ENCODE results near the gene ATG4B. TPM values are rescaled to one million over a fixed set of nuclear protein-coding genes. Genes with fewer than 3 reads are reported as not detected.

The ATG4B gene
- total RNA-seq, 2 experiments from 2014 or later, result 86.5 to 89.4 TPM

DNA sequence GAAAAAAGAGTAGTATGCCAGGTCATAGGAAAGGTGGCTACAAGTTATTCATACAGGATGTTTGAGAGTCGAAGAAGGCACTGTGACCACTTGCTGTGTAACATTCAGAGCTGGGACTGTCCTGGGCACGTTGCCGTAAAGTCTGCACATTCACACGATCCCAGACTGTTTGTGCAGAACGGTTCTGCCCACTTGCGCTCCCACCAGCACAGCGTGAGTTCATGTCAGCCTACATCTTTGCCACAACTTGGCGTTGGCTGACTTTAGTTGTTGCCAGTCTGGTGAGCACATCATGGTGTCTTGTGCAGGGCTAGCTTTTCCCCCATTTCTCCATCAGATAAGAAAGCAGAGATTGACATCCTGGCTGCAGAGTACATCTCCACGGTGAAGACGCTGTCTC is 71.4 kb downstream of the ATG4B start:
- peaks cover under 1% of the 10 kb centered on the region for H3K4me1 ChIP-seq (ENCODE audit: insufficient read depth, low read length)
- ATAC-seq (ENCODE audit: poor library complexity) (no peak), DNase-seq (no peak)
- H3K36me3 Mint-ChIP-seq (ENCODE audit: low read depth), result peaks cover 78% of the 10 kb centered on the region
- TF ChIP-seq, protein P1, sequence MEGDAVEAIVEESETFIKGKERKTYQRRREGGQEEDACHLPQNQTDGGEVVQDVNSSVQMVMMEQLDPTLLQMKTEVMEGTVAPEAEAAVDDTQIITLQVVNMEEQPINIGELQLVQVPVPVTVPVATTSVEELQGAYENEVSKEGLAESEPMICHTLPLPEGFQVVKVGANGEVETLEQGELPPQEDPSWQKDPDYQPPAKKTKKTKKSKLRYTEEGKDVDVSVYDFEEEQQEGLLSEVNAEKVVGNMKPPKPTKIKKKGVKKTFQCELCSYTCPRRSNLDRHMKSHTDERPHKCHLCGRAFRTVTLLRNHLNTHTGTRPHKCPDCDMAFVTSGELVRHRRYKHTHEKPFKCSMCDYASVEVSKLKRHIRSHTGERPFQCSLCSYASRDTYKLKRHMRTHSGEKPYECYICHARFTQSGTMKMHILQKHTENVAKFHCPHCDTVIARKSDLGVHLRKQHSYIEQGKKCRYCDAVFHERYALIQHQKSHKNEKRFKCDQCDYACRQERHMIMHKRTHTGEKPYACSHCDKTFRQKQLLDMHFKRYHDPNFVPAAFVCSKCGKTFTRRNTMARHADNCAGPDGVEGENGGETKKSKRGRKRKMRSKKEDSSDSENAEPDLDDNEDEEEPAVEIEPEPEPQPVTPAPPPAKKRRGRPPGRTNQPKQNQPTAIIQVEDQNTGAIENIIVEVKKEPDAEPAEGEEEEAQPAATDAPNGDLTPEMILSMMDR (IDR thresholded peaks at IDR 0.05), result no peak
- no peak overlapping the region for H3K4me3 ChIP-seq (ENCODE audit: low read length)
- intact Hi-C loops (cut with DNase I, micrococcal nuclease), result loop anchor here (10.0 kb wide), 2 partner anchors 176 to 874 kb away; no protein-coding TSS in a partner anchor
- H3K27me3 Mint-ChIP-seq, result no peaks in the 10 kb centered on the region
- H3K27ac ChIP-seq (ENCODE audit: low read depth in 1 of 2, low read length in 2 of 2), result no peak overlapping the region
- CTCF ChIA-PET, result no interaction called here
- H3K9me3 Mint-ChIP-seq, result no peaks in the 10 kb centered on the region
- no peak overlapping the region for H3K27ac Mint-ChIP-seq
- H3K9me3 ChIP-seq (ENCODE audit: control insufficient read depth in 1 of 2, insufficient read depth in 1 of 2, low read length in 2 of 2), result peaks cover 0 to 5% of the 10 kb centered on the region in 2 experiments
- H3K27me3 ChIP-seq (ENCODE audit: control insufficient read depth in 1 of 2, insufficient read depth in 2 of 2, low read length in 2 of 2), result no peaks in the 10 kb centered on the region
- POLR2A ChIA-PET, result no interaction called here
- H3K4me3 Mint-ChIP-seq, result no peak overlapping the region
- H3K36me3 ChIP-seq (ENCODE audit: insufficient read depth, low read length), result peaks cover 76% of the 10 kb centered on the region
- H3K4me1 Mint-ChIP-seq (ENCODE audit: low read depth), result peaks cover 2% of the 10 kb centered on the region

DNA sequence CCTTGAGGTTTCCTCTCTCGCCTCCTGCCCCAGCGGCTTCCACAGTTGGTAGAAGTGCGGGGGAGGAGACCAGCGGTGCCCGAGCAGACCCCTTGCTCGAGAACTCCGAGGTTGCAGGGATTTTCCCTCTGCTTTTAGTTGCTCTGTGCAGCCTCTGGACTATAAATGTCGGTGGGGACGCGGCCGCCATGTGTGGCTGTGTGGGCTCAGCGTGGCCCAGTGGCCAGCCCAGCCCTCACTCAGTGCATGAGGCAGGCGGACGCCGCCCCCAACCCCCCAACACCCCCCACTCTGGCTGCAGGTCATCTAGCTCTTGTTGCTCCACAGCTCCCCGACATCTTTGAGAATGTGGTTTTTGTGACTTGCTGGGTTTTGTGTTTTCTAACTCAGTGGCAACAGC is 81.6 kb downstream of the ATG4B start:
- no peaks in the 10 kb centered on the region for H3K27me3 Mint-ChIP-seq
- POLR2A ChIA-PET, result no interaction called here

DNA sequence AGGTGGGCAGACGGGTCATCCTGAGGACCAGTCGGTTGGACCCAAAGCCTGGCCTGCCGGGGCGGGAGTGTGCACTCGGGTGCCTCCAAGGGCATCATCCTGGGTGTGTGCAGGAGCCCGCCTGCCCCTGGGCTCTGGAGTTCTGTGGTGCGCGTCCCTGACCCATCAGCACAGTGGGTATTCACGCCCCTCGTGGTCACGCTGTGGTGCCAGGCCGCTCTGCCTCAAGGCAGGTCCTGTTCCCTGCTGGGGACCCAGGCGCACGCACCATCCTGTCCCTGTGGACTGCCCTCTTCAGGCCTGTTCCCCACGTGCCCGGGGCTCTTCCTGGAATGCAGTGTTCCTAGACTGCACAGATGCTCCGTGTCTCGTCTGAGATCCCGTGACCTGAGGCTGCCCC is 82.6 kb downstream of the ATG4B start:
- ATAC-seq (ENCODE audit: poor library complexity), result no peak
- TF ChIP-seq, protein P1 (IDR thresholded peaks at IDR 0.05), result no peak
- CTCF ChIA-PET, result no interaction called here
- Mint-ChIP-seq H3K27me3 (no peaks in the 10 kb centered on the region), H3K36me3 (ENCODE audit: low read depth) (peaks cover 69% of the 10 kb centered on the region), H3K4me1 (ENCODE audit: low read depth) (no peaks in the 10 kb centered on the region), H3K9me3 (no peaks in the 10 kb centered on the region), H3K27ac (no peak overlapping the region), H3K4me3 (no peak overlapping the region)
- no peak overlapping the region for H3K27ac ChIP-seq (ENCODE audit: low read depth in 1 of 2, low read length in 2 of 2)
- no peak for DNase-seq
- no peaks in the 10 kb centered on the region for H3K27me3 ChIP-seq (ENCODE audit: control insufficient read depth in 1 of 2, insufficient read depth in 2 of 2, low read length in 2 of 2)
- H3K36me3 ChIP-seq (ENCODE audit: insufficient read depth, low read length), result peaks cover 60% of the 10 kb centered on the region
- H3K4me3 ChIP-seq (ENCODE audit: low read length), result no peak overlapping the region
- POLR2A ChIA-PET, result interaction anchor here (1.2 kb wide), 1 partner anchor 18 kb away, joined by 3 read pairs; the partner anchor contains the start of gene ING5
- peaks cover 0 to 20% of the 10 kb centered on the region in 2 experiments for H3K9me3 ChIP-seq (ENCODE audit: control insufficient read depth in 1 of 2, insufficient read depth in 1 of 2, low read length in 2 of 2)
- H3K4me1 ChIP-seq (ENCODE audit: insufficient read depth, low read length), result no peaks in the 10 kb centered on the region
- intact Hi-C loops (cut with DNase I, micrococcal nuclease), result no loop called here

More for the DNA sequence above, 81.6 kb downstream of the ATG4B start:
- TF ChIP-seq, protein P1 (IDR thresholded peaks at IDR 0.05), result no peak
- Histone ChIP-seq H3K4me3 (ENCODE audit: low read length) (no peak overlapping the region), H3K27me3 (ENCODE audit: control insufficient read depth in 1 of 2, insufficient read depth in 2 of 2, low read length in 2 of 2) (no peaks in the 10 kb centered on the region), H3K4me1 (ENCODE audit: insufficient read depth, low read length) (no peaks in the 10 kb centered on the region), H3K27ac (ENCODE audit: low read depth in 1 of 2, low read length in 2 of 2) (no peak overlapping the region), H3K36me3 (ENCODE audit: insufficient read depth, low read length) (peaks cover 62% of the 10 kb centered on the region), H3K9me3 (ENCODE audit: control insufficient read depth in 1 of 2, insufficient read depth in 1 of 2, low read length in 2 of 2) (peaks cover 0 to 20% of the 10 kb centered on the region in 2 experiments)
- DNase-seq, result no peak
- Mint-ChIP-seq H3K36me3 (ENCODE audit: low read depth) (peaks cover 75% of the 10 kb centered on the region), H3K27ac (no peak overlapping the region), H3K9me3 (no peaks in the 10 kb centered on the region), H3K4me1 (ENCODE audit: low read depth) (no peaks in the 10 kb centered on the region), H3K4me3 (no peak overlapping the region)
- intact Hi-C loops (cut with DNase I, micrococcal nuclease), result no loop called here
- CTCF ChIA-PET, result no interaction called here
- no peak for ATAC-seq (ENCODE audit: poor library complexity)

Data from CD4-positive, alpha-beta T cell (primary cell).